Esophagus squamous epithelium (tissue), 5 donors: ENCODE measurements around the gene CCDC82. TPM values are rescaled to one million over a fixed set of nuclear protein-coding genes. Genes with fewer than 3 reads are reported as not detected.

Experiments used
- DNase-seq: peaks from one replicate; lab custom pipeline; 2025; lab: John Stamatoyannopoulos, UW
- H3K27ac ChIP-seq, 4 donors: fragments of 200-600 bp; sonication (generic); one replicate each; pipeline ENCODE4 v1.5.1; 2016 to 2019; ENCODE audit warnings: mild to moderate bottlenecking in 1 of 4
- H3K27me3 ChIP-seq, 4 donors: fragments of 200-600 bp; sonication (generic); 1 replicate in 3 of 4; 2 replicates in 1 of 4; pipeline versions ENCODE4 v1.5.1 to v1.6.0; 2017 to 2021; ENCODE audit warnings: antibody characterized with exemption in 1 of 4
- H3K36me3 ChIP-seq, 3 donors: fragments of 200-600 bp; sonication (generic); one replicate each; pipeline ENCODE4 v1.5.1; 2016 to 2019
- H3K4me1 ChIP-seq, 3 donors: fragments of 200-600 bp; sonication (generic); one replicate each; pipeline ENCODE4 v1.5.1; 2017 to 2019
- H3K4me3 ChIP-seq, 4 donors: fragments of 200-600 bp; sonication (generic); 1 replicate in 3 of 4; 2 replicates in 1 of 4; pipeline ENCODE4 v1.5.1; 2016 to 2019; ENCODE audit warnings: mild to moderate bottlenecking in 2 of 4, moderate library complexity in 1 of 4
- H3K9me3 ChIP-seq, 3 donors: fragments of 200-600 bp; sonication (generic); one replicate each; pipeline ENCODE4 v1.5.1; 2016 to 2019
- CTCF ChIP-seq, 6 experiments: fragments of 450-650 bp in 4 of 6; fragments of 200-600 bp in 2 of 6; sonication (generic) in 2 of 6; IDR thresholded peaks; one replicate each; pipeline ENCODE4 v1.5.1; 2016 to 2019; ENCODE audit warnings: antibody characterized with exemption in 6 of 6, mild to moderate bottlenecking in 4 of 6, moderate library complexity in 4 of 6
- POLR2A ChIP-seq, 4 donors: fragments of 450-650 bp; IDR thresholded peaks; one replicate each; pipeline ENCODE4 v1.6.1; 2017; ENCODE audit warnings: antibody characterized with exemption in 4 of 4, mild to moderate bottlenecking in 4 of 4, moderate library complexity in 3 of 4
- WGBS, 2 donors: methylation state at CpG; one replicate each; pipeline ENCODE4 v1.1.5; 2018; 5-methylcytosine and 5-hydroxymethylcytosine counted together
- intact Hi-C: fragments of 100-400 bp; cut with DNase I; formaldehyde crosslinking; loops from one replicate; pipeline ENCODE4 v1.15.0; 2022
- total RNA-seq, 4 donors: library from RNA; depleted of rRNA; stranded (reverse); fragments of >200 nt; gene quantifications; one replicate each; pipeline ENCODE4 v1.1.0, GENCODE V29; 2016
- donor health status: DM: yes; HTN: yes; CAD: no.

Gene CCDC82
- total RNA-seq, 4 donors from 2014 or later, result 8.8 to 18.7 (median 10.0) TPM

- H3K27me3 ChIP-seq, result no peaks in the 10 kb centered on the region
- TF ChIP-seq CTCF (IDR thresholded peaks at IDR 0.05) (no peak), POLR2A (IDR thresholded peaks at IDR 0.05) (no peak)
- intact Hi-C loops, result loop anchor here (10.0 kb wide), 1 partner anchor 81 kb away; no protein-coding TSS in a partner anchor
- WGBS, 2 donors, result 88% methylated on average over 4 of the region's 4 CpGs
- no peaks in the 10 kb centered on the region for H3K9me3 ChIP-seq
- H3K36me3 ChIP-seq, result peaks cover 0 to 12% (median 0%) of the 10 kb centered on the region in 3 donors
- no peak overlapping the region for H3K27ac ChIP-seq
- H3K4me3 ChIP-seq, result no peak overlapping the region
- no peak for DNase-seq
- H3K4me1 ChIP-seq, result peaks cover 22 to 82% (median 34%) of the 10 kb centered on the region in 3 donors
Measured at GRCh38 chr11:96335388-96335787, 54.3 kb downstream of the CCDC82 start.

GRCh38 chr11:96334219-96334618 lies 55.5 kb downstream of the CCDC82 start:
- Histone ChIP-seq H3K4me1 (peaks cover 11 to 82% (median 24%) of the 10 kb centered on the region in 3 donors), H3K27ac (no peak overlapping the region), H3K9me3 (no peaks in the 10 kb centered on the region), H3K27me3 (no peaks in the 10 kb centered on the region), H3K36me3 (peaks cover 0 to 12% (median 0%) of the 10 kb centered on the region in 3 donors), H3K4me3 (no peak overlapping the region)
- DNase-seq, result no peak
- 92 to 94% methylated on average over 4 of the region's 4 CpGs for WGBS, 2 donors
- TF ChIP-seq CTCF (IDR thresholded peaks at IDR 0.05) (no peak), POLR2A (IDR thresholded peaks at IDR 0.05) (no peak)
- intact Hi-C loops, result loop anchor here (10.0 kb wide), 1 partner anchor 79 kb away; no protein-coding TSS in a partner anchor

GRCh38 chr11:96333191-96333719 lies 56.5 kb downstream of the CCDC82 start:
- Histone ChIP-seq H3K9me3 (no peaks in the 10 kb centered on the region), H3K4me1 (peaks cover 11 to 82% (median 18%) of the 10 kb centered on the region in 3 donors), H3K27ac (no peak overlapping the region), H3K4me3 (no peak overlapping the region), H3K27me3 (no peaks in the 10 kb centered on the region), H3K36me3 (peaks cover 0 to 12% (median 0%) of the 10 kb centered on the region in 3 donors)
- 72 to 76% methylated on average over 4 of the region's 4 CpGs for WGBS, 2 donors
- TF ChIP-seq POLR2A (IDR thresholded peaks at IDR 0.05) (no peak), CTCF (IDR thresholded peaks at IDR 0.05) (no peak)
- no peak for DNase-seq
- intact Hi-C loops, result loop anchor here (10.0 kb wide), 1 partner anchor 78 kb away; no protein-coding TSS in a partner anchor

- Histone ChIP-seq H3K36me3 (peaks cover 0 to 12% (median 0%) of the 10 kb centered on the region in 3 donors), H3K4me1 (peaks cover under 1 to 72% (median 8%) of the 10 kb centered on the region in 3 donors), H3K4me3 (no peak overlapping the region), H3K9me3 (no peaks in the 10 kb centered on the region), H3K27ac (peak overlapping the region in 1 of 4 donors; percentile 12), H3K27me3 (no peaks in the 10 kb centered on the region)
- 74 to 84% methylated on average over 8 of the region's 8 CpGs for whole genome bisulfite sequencing, 2 donors
- TF ChIP-seq POLR2A (IDR thresholded peaks at IDR 0.05) (no peak), CTCF (IDR thresholded peaks at IDR 0.05) (no peak)
- no peak for DNase-seq
- intact Hi-C loops, result loop anchor here (10.0 kb wide), 1 partner anchor 77 kb away; no protein-coding TSS in a partner anchor
Measured at GRCh38 chr11:96332126-96332771, 57.5 kb downstream of the CCDC82 start.

DNA sequence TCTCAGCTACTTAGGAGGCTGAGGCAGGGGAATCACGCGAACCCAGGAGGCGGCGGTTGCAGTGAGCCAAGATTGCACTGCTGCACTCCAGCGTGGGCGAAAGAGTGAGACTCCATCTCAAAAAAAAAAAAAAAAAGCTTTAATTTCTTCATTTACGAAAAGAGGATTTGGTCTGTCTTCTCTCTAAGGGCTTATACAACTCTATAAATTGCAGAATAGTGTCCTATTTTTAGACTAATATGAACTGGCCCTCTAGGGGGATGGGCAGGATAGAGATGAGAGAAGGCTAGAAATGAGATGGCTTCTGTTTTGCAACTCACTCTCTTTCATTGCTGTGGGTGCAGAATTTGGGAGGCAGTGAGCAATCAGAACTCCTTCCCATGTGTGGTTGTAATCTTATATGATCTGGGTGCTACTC lies 58.0 kb downstream of the CCDC82 start:
- Histone ChIP-seq H3K36me3 (peaks cover 0 to 12% (median 0%) of the 10 kb centered on the region in 3 donors), H3K9me3 (no peaks in the 10 kb centered on the region), H3K27me3 (no peaks in the 10 kb centered on the region), H3K4me1 (peaks cover 0 to 67% (median 7%) of the 10 kb centered on the region in 3 donors), H3K27ac (no peak overlapping the region), H3K4me3 (no peak overlapping the region)
- no peak for TF ChIP-seq CTCF (IDR thresholded peaks at IDR 0.05)
- TF ChIP-seq POLR2A (IDR thresholded peaks at IDR 0.05), result no peak
- WGBS, 2 donors, result 71 to 87% methylated on average over 7 of the region's 7 CpGs
- intact Hi-C loops, result loop anchor here (10.0 kb wide), 1 partner anchor 77 kb away; no protein-coding TSS in a partner anchor
- DNase-seq, result no peak
